Measurements from ENCODE around the gene ERMN. TPM values are rescaled to one million over a fixed set of nuclear protein-coding genes. Genes with fewer than 3 reads are reported as not detected.

The ERMN gene
- total and polyA plus RNA-seq, 2 donors (not counting 1 experiment from before 2014, with no cell fraction given), result 0.17 TPM; not detected in 1

DNA sequence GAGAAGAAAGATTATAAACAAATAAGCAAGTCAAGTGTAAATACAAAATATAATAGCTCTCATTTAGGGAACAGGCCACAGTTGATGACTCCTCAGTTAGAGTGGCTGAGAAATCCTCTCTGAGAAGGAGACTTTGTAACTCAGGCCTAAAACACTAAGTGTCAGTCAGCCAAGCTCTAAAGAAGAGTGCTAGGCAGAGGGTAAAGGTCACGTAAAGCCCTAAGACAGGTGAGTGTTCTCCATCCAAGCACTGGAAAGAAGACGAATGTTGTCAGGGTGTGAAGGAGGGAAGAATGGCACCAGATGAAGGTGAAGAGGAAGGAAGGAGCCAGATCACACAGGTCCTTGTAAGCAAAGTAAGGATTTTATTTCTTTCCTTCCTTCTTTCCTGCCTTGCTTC lies 24.3 kb downstream of the ERMN start:
- H3K36me3 ChIP-seq (ENCODE audit: control insufficient read depth, insufficient read depth, low read length), result no peaks in the 10 kb centered on the region
- H3K27ac ChIP-seq (ENCODE audit: insufficient read depth, low read length), result no peak overlapping the region
- H3K4me3 ChIP-seq (replicated peaks in 1 of 4; ENCODE audit: control extremely low read depth in 1 of 4, insufficient read depth in 1 of 4, low read depth in 3 of 4, low read length in 4 of 4), result no peak overlapping the region
- peaks cover 11% of the 10 kb centered on the region for H3K4me1 ChIP-seq (ENCODE audit: control insufficient read depth, extremely low read depth, insufficient read depth, low read length)
- no peak for DNase-seq (ENCODE audit: low read depth in 2 of 2)
- H3K9ac ChIP-seq (ENCODE audit: insufficient read depth, low read length), result no peak overlapping the region
- H3K4me2 ChIP-seq (ENCODE audit: extremely low read depth, insufficient read depth, low read length), result no peak overlapping the region
- H3K79me2 ChIP-seq (ENCODE audit: control insufficient read depth, insufficient read depth, low read length), result no peaks in the 10 kb centered on the region
- H4K20me1 ChIP-seq (ENCODE audit: control insufficient read depth, extremely low read depth, insufficient read depth, low read length), result no peaks in the 10 kb centered on the region
- H3K9me3 ChIP-seq (ENCODE audit: control insufficient read depth, insufficient read depth, low read depth, low read length), result no peaks in the 10 kb centered on the region
- H2AFZ ChIP-seq (ENCODE audit: low read length), result no peak overlapping the region
- no peaks in the 10 kb centered on the region for H3K27me3 ChIP-seq (ENCODE audit: control insufficient read depth, insufficient read depth, low read length)
- TF ChIP-seq, protein P1, sequence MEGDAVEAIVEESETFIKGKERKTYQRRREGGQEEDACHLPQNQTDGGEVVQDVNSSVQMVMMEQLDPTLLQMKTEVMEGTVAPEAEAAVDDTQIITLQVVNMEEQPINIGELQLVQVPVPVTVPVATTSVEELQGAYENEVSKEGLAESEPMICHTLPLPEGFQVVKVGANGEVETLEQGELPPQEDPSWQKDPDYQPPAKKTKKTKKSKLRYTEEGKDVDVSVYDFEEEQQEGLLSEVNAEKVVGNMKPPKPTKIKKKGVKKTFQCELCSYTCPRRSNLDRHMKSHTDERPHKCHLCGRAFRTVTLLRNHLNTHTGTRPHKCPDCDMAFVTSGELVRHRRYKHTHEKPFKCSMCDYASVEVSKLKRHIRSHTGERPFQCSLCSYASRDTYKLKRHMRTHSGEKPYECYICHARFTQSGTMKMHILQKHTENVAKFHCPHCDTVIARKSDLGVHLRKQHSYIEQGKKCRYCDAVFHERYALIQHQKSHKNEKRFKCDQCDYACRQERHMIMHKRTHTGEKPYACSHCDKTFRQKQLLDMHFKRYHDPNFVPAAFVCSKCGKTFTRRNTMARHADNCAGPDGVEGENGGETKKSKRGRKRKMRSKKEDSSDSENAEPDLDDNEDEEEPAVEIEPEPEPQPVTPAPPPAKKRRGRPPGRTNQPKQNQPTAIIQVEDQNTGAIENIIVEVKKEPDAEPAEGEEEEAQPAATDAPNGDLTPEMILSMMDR (conservative IDR thresholded peaks at IDR 0.05 in 1 of 2, IDR thresholded peaks at IDR 0.05 in 1 of 2; ENCODE audit: low read depth in 1 of 2, low read length in 2 of 2), result no peak
- TF ChIP-seq EZH2 (IDR thresholded peaks at IDR 0.05; ENCODE audit: low read length, missing control alignments), result no peak

DNA sequence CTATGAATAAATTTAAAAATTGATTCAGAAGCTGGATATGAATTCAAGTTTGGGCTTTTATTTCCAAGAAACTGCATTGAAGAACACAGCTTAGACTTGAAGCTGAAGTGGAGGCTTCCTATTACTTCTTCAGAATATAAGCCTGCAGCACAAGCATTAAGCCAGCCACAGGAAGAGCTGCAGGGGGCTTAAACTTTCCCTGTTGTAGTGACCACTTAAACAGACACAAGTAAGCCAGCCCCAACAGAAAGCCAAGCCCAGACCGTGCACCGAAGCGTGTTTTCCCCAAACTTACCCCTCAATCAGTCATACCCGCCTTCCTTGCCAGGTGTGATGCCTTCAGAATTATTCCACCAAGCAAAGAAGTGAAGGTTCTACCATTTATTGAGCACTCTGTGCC lies 28.7 kb downstream of the ERMN start:
- TF ChIP-seq EZH2 (IDR thresholded peaks at IDR 0.05; ENCODE audit: low read length, missing control alignments), result no peak
- TF ChIP-seq, protein P1 (conservative IDR thresholded peaks at IDR 0.05 in 1 of 2, IDR thresholded peaks at IDR 0.05 in 1 of 2; ENCODE audit: low read depth in 1 of 2, low read length in 2 of 2), result no peak
- Histone ChIP-seq H2AFZ (ENCODE audit: low read length) (no peak overlapping the region), H3K4me1 (ENCODE audit: control insufficient read depth, extremely low read depth, insufficient read depth, low read length) (no peaks in the 10 kb centered on the region), H3K27ac (ENCODE audit: insufficient read depth, low read length) (no peak overlapping the region), H3K9me3 (ENCODE audit: control insufficient read depth, insufficient read depth, low read depth, low read length) (no peaks in the 10 kb centered on the region), H3K27me3 (ENCODE audit: control insufficient read depth, insufficient read depth, low read length) (no peaks in the 10 kb centered on the region), H4K20me1 (ENCODE audit: control insufficient read depth, extremely low read depth, insufficient read depth, low read length) (no peaks in the 10 kb centered on the region), H3K9ac (ENCODE audit: insufficient read depth, low read length) (no peak overlapping the region), H3K79me2 (ENCODE audit: control insufficient read depth, insufficient read depth, low read length) (no peaks in the 10 kb centered on the region), H3K4me3 (replicated peaks in 1 of 4; ENCODE audit: control extremely low read depth in 1 of 4, insufficient read depth in 1 of 4, low read depth in 3 of 4, low read length in 4 of 4) (no peak overlapping the region), H3K36me3 (ENCODE audit: control insufficient read depth, insufficient read depth, low read length) (no peaks in the 10 kb centered on the region), H3K4me2 (ENCODE audit: extremely low read depth, insufficient read depth, low read length) (no peak overlapping the region)
- no peak for DNase-seq (ENCODE audit: low read depth in 2 of 2)

DNA sequence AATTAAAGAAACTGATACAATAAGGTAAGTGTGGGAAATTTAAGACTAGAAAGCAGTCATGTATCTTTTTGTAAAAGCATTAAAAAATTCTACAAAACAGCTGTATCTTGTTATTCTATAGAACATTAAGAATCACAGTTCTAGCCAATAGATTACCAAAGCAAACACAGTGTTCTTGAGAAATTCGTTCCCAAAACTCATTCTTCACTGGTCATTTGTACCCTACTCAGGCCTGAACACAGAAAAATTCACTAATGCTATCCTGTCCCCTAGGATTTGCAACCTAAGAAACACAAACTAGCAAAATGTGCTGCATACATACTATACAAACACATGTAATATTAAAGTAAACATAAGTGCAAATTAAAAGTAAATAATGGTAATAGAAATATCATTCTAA lies 29.1 kb downstream of the ERMN start:
- Histone ChIP-seq H3K36me3 (ENCODE audit: control insufficient read depth, insufficient read depth, low read length) (no peaks in the 10 kb centered on the region), H3K9me3 (ENCODE audit: control insufficient read depth, insufficient read depth, low read depth, low read length) (no peaks in the 10 kb centered on the region)

More for the DNA sequence above, 29.1 kb downstream of the ERMN start:
- Histone ChIP-seq H3K4me1 (ENCODE audit: control insufficient read depth, extremely low read depth, insufficient read depth, low read length) (no peaks in the 10 kb centered on the region), H3K9ac (ENCODE audit: insufficient read depth, low read length) (no peak overlapping the region), H3K4me3 (replicated peaks in 1 of 4; ENCODE audit: control extremely low read depth in 1 of 4, insufficient read depth in 1 of 4, low read depth in 3 of 4, low read length in 4 of 4) (no peak overlapping the region), H3K27me3 (ENCODE audit: control insufficient read depth, insufficient read depth, low read length) (no peaks in the 10 kb centered on the region), H3K4me2 (ENCODE audit: extremely low read depth, insufficient read depth, low read length) (no peak overlapping the region), H2AFZ (ENCODE audit: low read length) (no peak overlapping the region), H4K20me1 (ENCODE audit: control insufficient read depth, extremely low read depth, insufficient read depth, low read length) (no peaks in the 10 kb centered on the region), H3K27ac (ENCODE audit: insufficient read depth, low read length) (no peak overlapping the region), H3K79me2 (ENCODE audit: control insufficient read depth, insufficient read depth, low read length) (no peaks in the 10 kb centered on the region)
- TF ChIP-seq EZH2 (IDR thresholded peaks at IDR 0.05; ENCODE audit: low read length, missing control alignments), result no peak
- TF ChIP-seq, protein P1 (conservative IDR thresholded peaks at IDR 0.05 in 1 of 2, IDR thresholded peaks at IDR 0.05 in 1 of 2; ENCODE audit: low read depth in 1 of 2, low read length in 2 of 2), result no peak
- peak in 1 of 2 donors; percentile 27 for DNase-seq (ENCODE audit: low read depth in 2 of 2)

All from fibroblast of lung (primary cell).